ENCODE results near the gene UNC93B1.
"Not testable (repeated sequence)": the region's sequence is repeated elsewhere in the genome, so short reads cannot be mapped to it uniquely, and the experiment has no call there.

The UNC93B1 gene

DNA sequence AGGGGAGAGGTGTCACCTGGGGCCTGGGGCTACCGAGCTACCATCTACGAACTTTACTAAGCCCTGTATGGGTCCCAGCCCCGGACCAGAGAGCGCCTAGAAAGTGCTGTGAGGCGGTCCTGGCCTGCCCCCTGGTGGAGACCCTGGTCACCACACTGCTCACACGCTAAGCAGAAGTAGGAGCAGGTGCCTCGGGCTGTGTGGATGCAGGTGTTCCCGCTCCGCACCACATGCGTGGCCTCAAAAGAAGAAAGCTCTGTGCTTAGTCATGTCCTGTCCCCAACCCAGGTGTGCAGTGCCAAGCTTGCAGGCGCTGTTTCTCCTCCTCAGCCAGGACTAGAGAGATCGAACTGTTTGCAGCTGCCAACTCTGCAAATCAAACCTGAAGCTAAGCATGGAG lies 10.1 kb downstream of the UNC93B1 start:
- H4K8ac ChIP-seq (ENCODE audit: low read depth, low read length); H3K14ac ChIP-seq (ENCODE audit: low read length); H2BK120ac ChIP-seq (ENCODE audit: low read depth, low read length); H3K27me3 ChIP-seq (ENCODE audit: control insufficient read depth in 3 of 3, insufficient read depth in 3 of 3, low read depth in 1 of 3, low read length in 3 of 3); H3K4me2 ChIP-seq (ENCODE audit: insufficient read depth, low read length, poor library complexity, severe bottlenecking); DNase-seq (ENCODE audit: low spot score); H3K23ac ChIP-seq (ENCODE audit: low read depth, low read length, poor library complexity); H2AFZ ChIP-seq (ENCODE audit: low read length); H2BK15ac ChIP-seq (ENCODE audit: low read length); H2BK12ac ChIP-seq (ENCODE audit: low read length); H3K18ac ChIP-seq (ENCODE audit: low read length); H2BK5ac ChIP-seq (ENCODE audit: low read length); H3K79me1 ChIP-seq (ENCODE audit: low read depth, low read length); H3K4me1 ChIP-seq (ENCODE audit: control insufficient read depth in 2 of 2, insufficient read depth in 1 of 2, low read depth in 1 of 2, low read length in 2 of 2); H4K91ac ChIP-seq (ENCODE audit: low read depth, low read length, poor library complexity); H3K36me3 ChIP-seq (replicated peaks in 1 of 2; ENCODE audit: control insufficient read depth in 2 of 2, insufficient read depth in 2 of 2, low read length in 2 of 2); H3K27ac ChIP-seq (replicated peaks; ENCODE audit: low read length); H3K9me3 ChIP-seq (replicated peaks in 1 of 2; ENCODE audit: control insufficient read depth in 2 of 2, insufficient read depth in 1 of 2, low read depth in 1 of 2, low read length in 2 of 2); H2AK5ac ChIP-seq (ENCODE audit: low read depth, low read length); H3K9ac ChIP-seq (ENCODE audit: low read depth, low read length, poor library complexity); H3K4ac ChIP-seq (ENCODE audit: low read length); H3K4me3 ChIP-seq (ENCODE audit: low read length in 2 of 2): not testable (repeated sequence)
- no CpG with 5 or more reads among the region's 12 CpGs for whole genome bisulfite sequencing, 2 donors (ENCODE audit: extremely low coverage in 2 of 2, insufficient read length in 2 of 2, insufficient replicate concordance in 1 of 2)

DNA sequence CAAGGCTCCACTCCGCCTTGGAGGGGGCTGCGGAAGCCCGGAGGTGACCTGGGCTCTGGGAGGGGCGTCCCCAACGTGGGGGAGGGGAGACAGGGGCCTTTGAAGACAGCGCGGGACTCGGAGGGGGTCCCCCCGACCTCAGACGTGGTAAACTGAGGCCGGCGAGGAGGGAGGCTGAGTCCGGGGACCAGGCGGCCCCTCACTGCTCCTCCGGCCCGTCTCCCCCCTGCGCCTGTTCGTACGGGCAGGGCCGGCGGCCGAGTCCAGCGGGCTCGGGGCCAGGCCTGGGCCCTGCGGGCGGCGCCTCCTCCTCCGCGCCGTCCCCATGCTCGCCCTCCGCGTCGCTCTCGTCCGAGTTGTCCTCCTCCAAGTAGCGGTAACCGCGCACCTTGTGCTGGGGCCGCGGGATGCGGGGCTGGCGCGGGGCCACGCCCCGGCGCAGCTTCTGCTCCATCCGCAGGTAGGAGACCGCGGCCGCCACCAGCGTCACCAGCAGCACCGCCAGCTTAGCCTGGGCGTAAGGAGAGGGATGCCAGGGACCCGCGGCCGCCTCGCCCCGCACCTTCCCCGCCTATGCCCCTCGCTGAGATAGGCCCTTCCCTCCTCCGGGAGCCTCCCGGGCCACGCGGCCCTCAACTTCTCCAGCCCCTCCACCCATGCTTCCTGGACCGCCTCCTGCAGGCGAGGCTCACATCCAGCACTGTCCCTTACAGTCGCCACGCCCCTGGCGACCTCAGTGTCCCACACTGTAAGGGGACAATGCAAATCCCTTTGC lies 12.4 kb downstream of the UNC93B1 start:
- H3K14ac ChIP-seq (ENCODE audit: low read length); H3K27me3 ChIP-seq (ENCODE audit: control insufficient read depth in 3 of 3, insufficient read depth in 3 of 3, low read depth in 1 of 3, low read length in 3 of 3); H4K8ac ChIP-seq (ENCODE audit: low read depth, low read length); H2BK5ac ChIP-seq (ENCODE audit: low read length); H4K91ac ChIP-seq (ENCODE audit: low read depth, low read length, poor library complexity); H3K27ac ChIP-seq (replicated peaks; ENCODE audit: low read length); H3K36me3 ChIP-seq (replicated peaks in 1 of 2; ENCODE audit: control insufficient read depth in 2 of 2, insufficient read depth in 2 of 2, low read length in 2 of 2); H3K9me3 ChIP-seq (replicated peaks in 1 of 2; ENCODE audit: control insufficient read depth in 2 of 2, insufficient read depth in 1 of 2, low read depth in 1 of 2, low read length in 2 of 2); H3K23ac ChIP-seq (ENCODE audit: low read depth, low read length, poor library complexity); H3K4me1 ChIP-seq (ENCODE audit: control insufficient read depth in 2 of 2, insufficient read depth in 1 of 2, low read depth in 1 of 2, low read length in 2 of 2); H2AFZ ChIP-seq (ENCODE audit: low read length); DNase-seq (ENCODE audit: low spot score); H2AK5ac ChIP-seq (ENCODE audit: low read depth, low read length); H2BK12ac ChIP-seq (ENCODE audit: low read length); H3K4me3 ChIP-seq (ENCODE audit: low read length in 2 of 2); H2BK15ac ChIP-seq (ENCODE audit: low read length); H3K79me1 ChIP-seq (ENCODE audit: low read depth, low read length); H3K4ac ChIP-seq (ENCODE audit: low read length); H3K9ac ChIP-seq (ENCODE audit: low read depth, low read length, poor library complexity); H2BK120ac ChIP-seq (ENCODE audit: low read depth, low read length): not testable (repeated sequence)
- Histone ChIP-seq H3K18ac (ENCODE audit: low read length) (peak overlapping the region; percentile 71), H3K4me2 (ENCODE audit: insufficient read depth, low read length, poor library complexity, severe bottlenecking) (peak overlapping the region; percentile 49)
- WGBS, 2 donors (ENCODE audit: extremely low coverage in 2 of 2, insufficient read length in 2 of 2, insufficient replicate concordance in 1 of 2), result no CpG with 5 or more reads among the region's 70 CpGs

DNA sequence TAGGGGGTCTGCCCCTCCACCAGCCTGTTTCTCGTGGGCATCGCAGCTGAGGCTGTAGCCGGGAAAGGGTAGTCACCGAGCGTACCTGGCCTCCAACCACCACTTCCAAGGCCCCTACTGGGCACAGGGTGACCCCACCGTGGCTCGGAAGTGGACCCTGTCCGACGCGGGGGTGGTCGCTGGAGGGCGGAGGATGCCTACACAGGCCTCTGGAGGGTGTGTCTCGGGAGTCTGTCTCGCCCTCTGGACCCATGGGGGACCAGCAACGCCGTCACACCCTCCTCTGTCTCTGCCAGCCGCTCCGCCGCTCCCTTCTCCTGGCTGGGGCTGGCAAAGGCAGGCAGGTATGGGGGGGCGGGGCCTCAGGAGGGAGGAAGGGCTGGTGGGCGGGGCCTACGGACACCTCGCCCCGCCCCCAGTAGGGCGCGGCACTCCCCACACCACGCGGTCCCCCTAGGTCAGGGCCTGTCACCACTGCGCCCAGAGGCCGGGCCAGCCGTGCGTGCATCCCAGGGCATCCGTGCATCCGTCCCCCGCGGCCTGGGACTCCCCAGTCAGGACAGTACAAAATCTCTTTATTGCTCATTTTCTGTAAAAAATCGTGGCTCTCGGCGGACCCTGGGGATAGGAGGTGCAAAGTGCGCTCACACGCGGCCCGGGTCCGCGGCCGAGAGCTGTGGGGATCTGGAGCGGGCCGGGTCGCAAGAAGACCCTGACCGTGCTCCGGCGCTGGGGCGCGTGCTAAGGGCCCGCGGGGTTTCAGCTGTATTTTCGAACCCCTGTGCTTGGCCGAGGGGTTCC lies 13.2 kb downstream of the UNC93B1 start:
- not testable (repeated sequence) for H3K4me1 ChIP-seq (ENCODE audit: control insufficient read depth in 2 of 2, insufficient read depth in 1 of 2, low read depth in 1 of 2, low read length in 2 of 2); H2AFZ ChIP-seq (ENCODE audit: low read length); H4K91ac ChIP-seq (ENCODE audit: low read depth, low read length, poor library complexity); H2BK15ac ChIP-seq (ENCODE audit: low read length); H3K9ac ChIP-seq (ENCODE audit: low read depth, low read length, poor library complexity); H3K27ac ChIP-seq (replicated peaks; ENCODE audit: low read length); H3K79me1 ChIP-seq (ENCODE audit: low read depth, low read length); H3K9me3 ChIP-seq (replicated peaks in 1 of 2; ENCODE audit: control insufficient read depth in 2 of 2, insufficient read depth in 1 of 2, low read depth in 1 of 2, low read length in 2 of 2); H2BK12ac ChIP-seq (ENCODE audit: low read length); H3K4ac ChIP-seq (ENCODE audit: low read length); H3K36me3 ChIP-seq (replicated peaks in 1 of 2; ENCODE audit: control insufficient read depth in 2 of 2, insufficient read depth in 2 of 2, low read length in 2 of 2); H3K27me3 ChIP-seq (ENCODE audit: control insufficient read depth in 3 of 3, insufficient read depth in 3 of 3, low read depth in 1 of 3, low read length in 3 of 3); H2AK5ac ChIP-seq (ENCODE audit: low read depth, low read length); DNase-seq (ENCODE audit: low spot score); H2BK120ac ChIP-seq (ENCODE audit: low read depth, low read length); H4K8ac ChIP-seq (ENCODE audit: low read depth, low read length); H3K14ac ChIP-seq (ENCODE audit: low read length); H2BK5ac ChIP-seq (ENCODE audit: low read length)
- H3K4me2 ChIP-seq (ENCODE audit: insufficient read depth, low read length, poor library complexity, severe bottlenecking), result peak overlapping the region; percentile 49
- H3K18ac ChIP-seq (ENCODE audit: low read length), result peak overlapping the region; percentile 71
- peak overlapping the region in 1 of 2 donors; percentile 33 for H3K4me3 ChIP-seq (ENCODE audit: low read length in 2 of 2)
- peak overlapping the region; percentile 43 for H3K23ac ChIP-seq (ENCODE audit: low read depth, low read length, poor library complexity)
- WGBS, 2 donors (ENCODE audit: extremely low coverage in 2 of 2, insufficient read length in 2 of 2, insufficient replicate concordance in 1 of 2), result no CpG with 5 or more reads among the region's 58 CpGs

DNA sequence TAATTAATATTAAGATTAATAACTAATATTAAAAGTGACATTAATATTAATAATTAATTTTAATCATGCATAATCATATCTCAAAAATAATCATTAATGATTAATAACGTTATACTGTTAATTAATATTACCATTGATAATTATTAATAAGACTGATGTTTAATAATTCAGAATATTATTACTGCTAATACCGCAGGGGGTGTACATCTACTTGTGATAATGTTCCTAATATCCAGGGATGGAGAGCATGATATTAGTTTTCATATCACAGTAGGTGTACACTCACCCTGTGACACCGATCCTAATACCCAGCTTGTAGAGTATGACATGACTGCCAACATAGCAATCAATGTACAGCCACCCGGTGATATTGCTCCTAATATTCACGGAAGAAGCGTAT lies 18.6 kb downstream of the UNC93B1 start:
- not testable (repeated sequence) for H3K4me2 ChIP-seq (ENCODE audit: insufficient read depth, low read length, poor library complexity, severe bottlenecking); H3K14ac ChIP-seq (ENCODE audit: low read length); H3K4ac ChIP-seq (ENCODE audit: low read length); H3K23ac ChIP-seq (ENCODE audit: low read depth, low read length, poor library complexity); H3K27me3 ChIP-seq (ENCODE audit: control insufficient read depth in 3 of 3, insufficient read depth in 3 of 3, low read depth in 1 of 3, low read length in 3 of 3); H4K8ac ChIP-seq (ENCODE audit: low read depth, low read length); H3K36me3 ChIP-seq (replicated peaks in 1 of 2; ENCODE audit: control insufficient read depth in 2 of 2, insufficient read depth in 2 of 2, low read length in 2 of 2); H3K27ac ChIP-seq (replicated peaks; ENCODE audit: low read length); H2BK15ac ChIP-seq (ENCODE audit: low read length); H3K4me1 ChIP-seq (ENCODE audit: control insufficient read depth in 2 of 2, insufficient read depth in 1 of 2, low read depth in 1 of 2, low read length in 2 of 2); H2AK5ac ChIP-seq (ENCODE audit: low read depth, low read length); H2AFZ ChIP-seq (ENCODE audit: low read length); H2BK120ac ChIP-seq (ENCODE audit: low read depth, low read length); H3K9me3 ChIP-seq (replicated peaks in 1 of 2; ENCODE audit: control insufficient read depth in 2 of 2, insufficient read depth in 1 of 2, low read depth in 1 of 2, low read length in 2 of 2); DNase-seq (ENCODE audit: low spot score); H3K79me1 ChIP-seq (ENCODE audit: low read depth, low read length); H2BK12ac ChIP-seq (ENCODE audit: low read length); H4K91ac ChIP-seq (ENCODE audit: low read depth, low read length, poor library complexity); H3K9ac ChIP-seq (ENCODE audit: low read depth, low read length, poor library complexity); H2BK5ac ChIP-seq (ENCODE audit: low read length); H3K4me3 ChIP-seq (ENCODE audit: low read length in 2 of 2); H3K18ac ChIP-seq (ENCODE audit: low read length)
- WGBS, 2 donors (ENCODE audit: extremely low coverage in 2 of 2, insufficient read length in 2 of 2, insufficient replicate concordance in 1 of 2), result 71% methylated on average over 1 of the region's 6 CpGs; no CpG with 5 or more reads in 1 of the 2 donors
